ENCODE data around the gene NUP54.

The NUP54 gene

GRCh38 chr4:76160355-76160754, 12.2 kb upstream of the NUP54 start:
- no peak overlapping the region for H3K27ac ChIP-seq (replicated peaks)
- no peak for DNase-seq (ENCODE audit: low read depth in 1 of 2, low spot score in 1 of 2)
- TF ChIP-seq REST (IDR thresholded peaks at IDR 0.05; ENCODE audit: insufficient replicate concordance, low read depth) = no peak
- no peak for TF ChIP-seq GABPA (IDR thresholded peaks at IDR 0.05; ENCODE audit: low read depth)
- no peak for TF ChIP-seq SPI1 (IDR thresholded peaks at IDR 0.05; ENCODE audit: borderline replicate concordance, low read depth)
- no peak for TF ChIP-seq CTCF (IDR thresholded peaks at IDR 0.05; ENCODE audit: insufficient read depth, low read length)
- TF ChIP-seq POLR2AphosphoS5 (IDR thresholded peaks at IDR 0.05; ENCODE audit: low read depth) = no peak
- no peak overlapping the region for H3K4me3 ChIP-seq (replicated peaks; ENCODE audit: insufficient read depth, low read length)
- H3K27me3 ChIP-seq (ENCODE audit: insufficient read depth, poor library complexity, severe bottlenecking) = no peaks in the 10 kb centered on the region

GRCh38 chr4:76156635-76157034, 8.4 kb upstream of the NUP54 start:
- no peak for DNase-seq (ENCODE audit: low read depth in 1 of 2, low spot score in 1 of 2)
- Histone ChIP-seq H3K4me3 (replicated peaks; ENCODE audit: insufficient read depth, low read length) (no peak overlapping the region), H3K27ac (replicated peaks) (no peak overlapping the region), H3K27me3 (ENCODE audit: insufficient read depth, poor library complexity, severe bottlenecking) (no peaks in the 10 kb centered on the region)
- TF ChIP-seq REST (IDR thresholded peaks at IDR 0.05; ENCODE audit: insufficient replicate concordance, low read depth) (no peak), CTCF (IDR thresholded peaks at IDR 0.05; ENCODE audit: insufficient read depth, low read length) (no peak), GABPA (IDR thresholded peaks at IDR 0.05; ENCODE audit: low read depth) (no peak), POLR2AphosphoS5 (IDR thresholded peaks at IDR 0.05; ENCODE audit: low read depth) (no peak), SPI1 (IDR thresholded peaks at IDR 0.05; ENCODE audit: borderline replicate concordance, low read depth) (no peak)

DNA sequence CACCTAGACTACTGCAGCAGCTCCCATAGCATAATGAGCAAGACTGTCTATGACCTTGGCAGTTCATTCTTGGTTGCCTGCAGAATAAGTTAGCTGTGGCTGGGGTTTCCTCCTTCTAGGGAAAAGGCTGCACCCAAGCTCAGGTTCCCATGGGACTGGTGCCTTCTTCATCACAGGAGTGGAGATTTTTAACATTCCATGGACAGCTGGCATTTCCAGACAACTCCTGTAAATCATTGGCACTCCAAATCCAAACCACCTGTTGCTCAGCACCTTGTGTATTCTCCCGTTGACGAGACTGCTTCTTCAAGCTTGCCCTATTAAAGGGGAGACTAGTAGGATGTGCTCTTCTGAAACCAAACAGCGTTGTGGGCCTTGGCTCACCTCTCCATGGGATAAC, 7.8 kb upstream of the NUP54 start:
- TF ChIP-seq REST (IDR thresholded peaks at IDR 0.05; ENCODE audit: insufficient replicate concordance, low read depth) (no peak), GABPA (IDR thresholded peaks at IDR 0.05; ENCODE audit: low read depth) (no peak), SPI1 (IDR thresholded peaks at IDR 0.05; ENCODE audit: borderline replicate concordance, low read depth) (no peak), POLR2AphosphoS5 (IDR thresholded peaks at IDR 0.05; ENCODE audit: low read depth) (no peak)
- DNase-seq (ENCODE audit: low read depth in 1 of 2, low spot score in 1 of 2) = no peak
- no peak overlapping the region for H3K4me3 ChIP-seq (replicated peaks; ENCODE audit: insufficient read depth, low read length)
- no peaks in the 10 kb centered on the region for H3K27me3 ChIP-seq (ENCODE audit: insufficient read depth, poor library complexity, severe bottlenecking)
- no peak overlapping the region for H3K27ac ChIP-seq (replicated peaks)

Data from HL-60 (cell line).